Astrocyte (in vitro differentiated cells and primary cell): ENCODE results near the gene TVP23A. TPM values are rescaled to one million over a fixed set of nuclear protein-coding genes. Genes with fewer than 3 reads are reported as not detected.

ENCODE experiments used
- DNase-seq: peaks from one replicate; pipeline ENCODE4 v3.0.0-alpha.2; 2010; ENCODE audit warnings: low read depth
- FAIRE-seq: peaks from 2 replicates; lab custom pipeline; 2011; peaks lifted over from hg19 to GRCh38; lab: Jason Lieb, UNC
- H2AFZ ChIP-seq: 2 replicates; pipeline ENCODE4 v1.6.0; 2012; ENCODE audit warnings: low read depth, low read length, inconsistent platforms
- H3K27ac ChIP-seq: 2 replicates; pipeline ENCODE4 v1.5.1; 2011; ENCODE audit warnings: low read depth, low read length, inconsistent platforms
- H3K27me3 ChIP-seq: 2 replicates; pipeline ENCODE4 v1.6.0; 2011; ENCODE audit warnings: low read length, inconsistent platforms; ENCODE audit not compliant: insufficient read depth
- H3K36me3 ChIP-seq: 2 replicates; pipeline ENCODE4 v1.5.1; 2011; ENCODE audit warnings: low read length, inconsistent platforms; ENCODE audit not compliant: insufficient read depth
- H3K4me1 ChIP-seq: 2 replicates; pipeline ENCODE4 v1.5.1; 2011; ENCODE audit warnings: low read length, inconsistent platforms; ENCODE audit not compliant: insufficient read depth
- H3K4me2 ChIP-seq: 2 replicates; pipeline ENCODE4 v1.6.0; 2012; ENCODE audit warnings: low read length, inconsistent platforms
- H3K4me3 ChIP-seq: 2 replicates; pipeline ENCODE4 v1.5.1; 2011; ENCODE audit warnings: low read depth, mild to moderate bottlenecking, low read length, inconsistent platforms; ENCODE audit not compliant: insufficient read depth
- H3K79me2 ChIP-seq: 2 replicates; pipeline ENCODE4 v1.6.0; 2012; ENCODE audit warnings: mild to moderate bottlenecking, low read length, inconsistent platforms; ENCODE audit not compliant: insufficient read depth
- H3K9ac ChIP-seq: 2 replicates; pipeline ENCODE4 v1.6.0; 2012; ENCODE audit warnings: mild to moderate bottlenecking, low read length, inconsistent platforms
- H3K9me3 ChIP-seq: 2 replicates; pipeline ENCODE4 v1.5.1; 2012; ENCODE audit warnings: low read depth, mild to moderate bottlenecking, low read length, inconsistent platforms; ENCODE audit not compliant: insufficient read depth
- H4K20me1 ChIP-seq: 2 replicates; pipeline ENCODE4 v1.6.0; 2012; ENCODE audit warnings: low read length, inconsistent platforms; ENCODE audit not compliant: insufficient read depth
- H3K27ac Mint-ChIP-seq: one replicate; pipeline ENCODE4 v1.8.0; 2021; ENCODE audit warnings: mild to moderate bottlenecking, mixed read lengths; ENCODE audit not compliant: unreplicated experiment
- H3K27me3 Mint-ChIP-seq: one replicate; pipeline ENCODE4 v1.8.0; 2021; ENCODE audit warnings: low read depth, mixed read lengths; ENCODE audit not compliant: unreplicated experiment
- H3K36me3 Mint-ChIP-seq: one replicate; pipeline ENCODE4 v1.8.0; 2021; ENCODE audit warnings: low read depth, mixed read lengths; ENCODE audit not compliant: unreplicated experiment
- H3K4me1 Mint-ChIP-seq: one replicate; pipeline ENCODE4 v1.8.0; 2021; ENCODE audit warnings: low read depth, mixed read lengths; ENCODE audit not compliant: unreplicated experiment
- H3K4me3 Mint-ChIP-seq: one replicate; pipeline ENCODE4 v1.8.0; 2021; ENCODE audit warnings: mild to moderate bottlenecking, moderate library complexity, mixed read lengths; ENCODE audit not compliant: unreplicated experiment
- H3K9me3 Mint-ChIP-seq: one replicate; pipeline ENCODE4 v1.8.0; 2021; ENCODE audit warnings: mild to moderate bottlenecking, mixed read lengths; ENCODE audit not compliant: unreplicated experiment
- EZH2 ChIP-seq: IDR thresholded peaks from 2 replicates; pipeline ENCODE4 v1.6.1; 2012; ENCODE audit warnings: mild to moderate bottlenecking, low read length, inconsistent platforms; ENCODE audit not compliant: insufficient read depth
- total RNA-seq: library from RNA; stranded (reverse); gene quantifications from 2 replicates; pipeline ENCODE4 v1.2.1, GENCODE V29; 2021
- TF ChIP-seq, protein P1 (sequence below): IDR thresholded peaks from 2 replicates; pipeline ENCODE4 v1.5.1; 2011; ENCODE audit warnings: low read depth, mild to moderate bottlenecking, inconsistent platforms, low read length, moderate library complexity; ENCODE audit not compliant: insufficient read depth

TVP23A gene
- total RNA-seq, 1 donor from 2014 or later = 0.34 TPM

DNA sequence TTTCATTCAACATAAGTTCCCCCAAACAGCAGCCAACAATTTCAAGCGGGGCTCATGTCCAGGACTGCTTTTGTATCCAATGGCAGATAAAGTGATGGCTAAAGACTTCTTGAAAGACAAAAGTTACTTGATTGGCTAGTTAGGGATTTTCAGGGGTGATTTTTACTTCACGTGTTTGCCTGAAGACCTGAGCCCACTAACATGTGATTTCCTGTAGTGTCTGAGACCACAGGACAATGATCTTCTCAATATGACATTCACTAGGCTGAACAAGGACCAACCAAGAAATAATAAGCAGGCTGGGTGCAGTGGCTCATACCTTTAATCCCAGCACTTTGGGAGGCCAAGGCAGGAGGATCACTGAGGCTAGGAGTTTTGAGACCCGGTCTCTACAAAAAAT, 10.4 kb downstream of the TVP23A start:
- Mint-ChIP-seq H3K27me3 (peaks cover 13% of the 10 kb centered on the region), H3K9me3 (no peaks in the 10 kb centered on the region), H3K4me1 (no peaks in the 10 kb centered on the region), H3K27ac (no peak overlapping the region), H3K4me3 (no peak overlapping the region), H3K36me3 (no peaks in the 10 kb centered on the region)
- no peak for FAIRE-seq
- no peaks in the 10 kb centered on the region for H4K20me1 ChIP-seq
- no peak overlapping the region for H3K27ac ChIP-seq
- H3K79me2 ChIP-seq = no peaks in the 10 kb centered on the region
- H3K4me1 ChIP-seq = no peaks in the 10 kb centered on the region
- no peak overlapping the region for H3K4me3 ChIP-seq
- H3K9me3 ChIP-seq = no peaks in the 10 kb centered on the region
- no peak overlapping the region for H3K9ac ChIP-seq
- no peak for TF ChIP-seq EZH2
- TF ChIP-seq, protein P1, sequence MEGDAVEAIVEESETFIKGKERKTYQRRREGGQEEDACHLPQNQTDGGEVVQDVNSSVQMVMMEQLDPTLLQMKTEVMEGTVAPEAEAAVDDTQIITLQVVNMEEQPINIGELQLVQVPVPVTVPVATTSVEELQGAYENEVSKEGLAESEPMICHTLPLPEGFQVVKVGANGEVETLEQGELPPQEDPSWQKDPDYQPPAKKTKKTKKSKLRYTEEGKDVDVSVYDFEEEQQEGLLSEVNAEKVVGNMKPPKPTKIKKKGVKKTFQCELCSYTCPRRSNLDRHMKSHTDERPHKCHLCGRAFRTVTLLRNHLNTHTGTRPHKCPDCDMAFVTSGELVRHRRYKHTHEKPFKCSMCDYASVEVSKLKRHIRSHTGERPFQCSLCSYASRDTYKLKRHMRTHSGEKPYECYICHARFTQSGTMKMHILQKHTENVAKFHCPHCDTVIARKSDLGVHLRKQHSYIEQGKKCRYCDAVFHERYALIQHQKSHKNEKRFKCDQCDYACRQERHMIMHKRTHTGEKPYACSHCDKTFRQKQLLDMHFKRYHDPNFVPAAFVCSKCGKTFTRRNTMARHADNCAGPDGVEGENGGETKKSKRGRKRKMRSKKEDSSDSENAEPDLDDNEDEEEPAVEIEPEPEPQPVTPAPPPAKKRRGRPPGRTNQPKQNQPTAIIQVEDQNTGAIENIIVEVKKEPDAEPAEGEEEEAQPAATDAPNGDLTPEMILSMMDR = no peak
- H3K36me3 ChIP-seq = no peaks in the 10 kb centered on the region
- no peak for DNase-seq
- no peaks in the 10 kb centered on the region for H3K27me3 ChIP-seq
- H2AFZ ChIP-seq = no peak overlapping the region
- no peak overlapping the region for H3K4me2 ChIP-seq

DNA sequence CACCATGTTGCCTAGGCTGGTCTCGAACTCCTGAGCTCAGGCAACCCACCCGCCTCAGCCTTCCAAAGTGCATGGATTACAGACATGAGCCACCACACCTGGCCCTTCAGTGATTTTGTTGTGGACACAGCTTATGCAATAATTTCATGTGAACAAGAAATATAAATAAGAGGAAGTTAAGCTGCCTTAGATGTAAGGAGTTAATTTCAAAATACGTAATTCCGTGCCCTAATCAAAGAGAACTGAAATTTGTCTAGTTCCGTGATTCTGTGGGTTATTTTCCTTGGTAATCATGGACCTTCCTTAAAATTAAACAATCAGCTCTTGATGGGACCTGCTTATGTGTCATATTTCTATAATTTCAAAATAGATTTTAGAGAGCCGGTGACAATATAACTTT, 11.9 kb downstream of the TVP23A start:
- H3K4me3 ChIP-seq = no peak overlapping the region
- no peaks in the 10 kb centered on the region for H3K4me1 Mint-ChIP-seq
- no peak for DNase-seq
- H3K36me3 Mint-ChIP-seq = no peaks in the 10 kb centered on the region
- no peak overlapping the region for H3K4me3 Mint-ChIP-seq
- peaks cover 13% of the 10 kb centered on the region for H3K27me3 Mint-ChIP-seq
- no peaks in the 10 kb centered on the region for H4K20me1 ChIP-seq
- H3K27me3 ChIP-seq = no peaks in the 10 kb centered on the region
- H2AFZ ChIP-seq = no peak overlapping the region
- H3K79me2 ChIP-seq = no peaks in the 10 kb centered on the region
- H3K36me3 ChIP-seq = no peaks in the 10 kb centered on the region
- H3K4me2 ChIP-seq = no peak overlapping the region
- H3K27ac Mint-ChIP-seq = no peak overlapping the region
- H3K27ac ChIP-seq = no peak overlapping the region
- H3K4me1 ChIP-seq = no peaks in the 10 kb centered on the region
- H3K9ac ChIP-seq = no peak overlapping the region
- no peaks in the 10 kb centered on the region for H3K9me3 Mint-ChIP-seq
- no peak for FAIRE-seq
- no peaks in the 10 kb centered on the region for H3K9me3 ChIP-seq
- TF ChIP-seq, protein P1 = no peak
- TF ChIP-seq EZH2 = no peak

DNA sequence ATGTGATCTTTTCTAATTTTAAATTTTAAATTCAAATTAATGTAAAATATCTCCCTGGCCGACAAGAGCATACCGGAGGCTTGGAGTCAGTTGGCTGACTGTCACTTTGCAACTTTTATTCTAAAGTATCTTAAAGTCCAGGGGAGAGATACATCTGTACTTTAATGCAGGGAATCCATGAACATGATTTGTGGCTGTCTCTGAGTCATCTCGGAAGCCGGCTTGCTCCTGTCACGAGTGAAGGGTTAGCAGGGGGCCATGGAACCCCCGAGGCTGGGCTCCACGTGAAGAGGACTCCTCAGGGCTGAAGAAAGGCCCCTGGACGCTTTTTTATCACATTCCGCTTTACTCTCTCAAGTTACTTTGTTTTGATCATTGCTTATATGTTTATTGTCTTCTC, 13.3 kb downstream of the TVP23A start:
- Mint-ChIP-seq H3K4me1 (no peaks in the 10 kb centered on the region), H3K27me3 (peaks cover 13% of the 10 kb centered on the region), H3K27ac (no peak overlapping the region), H3K36me3 (no peaks in the 10 kb centered on the region), H3K9me3 (no peaks in the 10 kb centered on the region), H3K4me3 (no peak overlapping the region)
- DNase-seq (no peak), FAIRE-seq (no peak)
- H3K36me3 ChIP-seq = no peaks in the 10 kb centered on the region
- H3K9me3 ChIP-seq = no peaks in the 10 kb centered on the region
- no peaks in the 10 kb centered on the region for H3K4me1 ChIP-seq
- no peak overlapping the region for H3K4me3 ChIP-seq
- no peak overlapping the region for H2AFZ ChIP-seq
- no peak overlapping the region for H3K27ac ChIP-seq
- no peaks in the 10 kb centered on the region for H3K79me2 ChIP-seq
- no peak overlapping the region for H3K4me2 ChIP-seq
- H4K20me1 ChIP-seq = no peaks in the 10 kb centered on the region
- TF ChIP-seq EZH2 = no peak
- H3K27me3 ChIP-seq = no peaks in the 10 kb centered on the region
- no peak overlapping the region for H3K9ac ChIP-seq
